ENCODE results near the gene FMN1.

DNA sequence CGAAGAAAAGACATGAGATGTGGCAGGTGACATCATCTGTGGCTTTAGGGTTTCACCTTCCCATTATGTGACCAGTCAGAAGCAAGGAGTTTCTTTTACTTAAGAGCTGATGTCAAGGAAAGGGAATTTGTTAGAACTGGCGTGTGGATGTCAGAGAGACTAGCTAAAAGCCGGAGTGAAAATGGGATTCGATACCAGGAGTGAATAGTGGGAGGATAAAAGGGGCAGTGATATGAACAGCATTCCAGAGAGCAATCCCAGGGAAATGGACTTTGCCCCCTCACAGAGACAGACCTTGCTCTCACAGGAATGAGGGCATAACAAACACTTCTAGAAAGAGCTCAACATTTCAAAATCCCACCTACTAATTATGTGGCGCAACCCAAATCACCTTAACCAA lies 5.9 kb upstream of the FMN1 start:
- TF ChIP-seq POLR2A (IDR thresholded peaks at IDR 0.05) (no peak), CTCF (IDR thresholded peaks at IDR 0.05) (no peak)

Measured in transverse colon (tissue), 3 donors.